GM10266 (cell line): Measurements from ENCODE around the gene ARHGAP40.

ENCODE experiments used
- DNase-seq: peaks from one replicate; pipeline ENCODE4 v3.0.0; 2012; ENCODE audit errors: extremely low spot score
- TF ChIP-seq, protein P1 (sequence below): IDR thresholded peaks from 2 replicates; pipeline ENCODE4 v1.5.1; 2012; ENCODE audit warnings: mild to moderate bottlenecking, low read depth; ENCODE audit not compliant: control insufficient read depth, insufficient read depth; ENCODE audit errors: missing control alignments

ARHGAP40 gene

GRCh38 chr20:38563802-38564431 lies 37.7 kb upstream of the ARHGAP40 start:
- no peak for DNase-seq
- TF ChIP-seq, protein P1, sequence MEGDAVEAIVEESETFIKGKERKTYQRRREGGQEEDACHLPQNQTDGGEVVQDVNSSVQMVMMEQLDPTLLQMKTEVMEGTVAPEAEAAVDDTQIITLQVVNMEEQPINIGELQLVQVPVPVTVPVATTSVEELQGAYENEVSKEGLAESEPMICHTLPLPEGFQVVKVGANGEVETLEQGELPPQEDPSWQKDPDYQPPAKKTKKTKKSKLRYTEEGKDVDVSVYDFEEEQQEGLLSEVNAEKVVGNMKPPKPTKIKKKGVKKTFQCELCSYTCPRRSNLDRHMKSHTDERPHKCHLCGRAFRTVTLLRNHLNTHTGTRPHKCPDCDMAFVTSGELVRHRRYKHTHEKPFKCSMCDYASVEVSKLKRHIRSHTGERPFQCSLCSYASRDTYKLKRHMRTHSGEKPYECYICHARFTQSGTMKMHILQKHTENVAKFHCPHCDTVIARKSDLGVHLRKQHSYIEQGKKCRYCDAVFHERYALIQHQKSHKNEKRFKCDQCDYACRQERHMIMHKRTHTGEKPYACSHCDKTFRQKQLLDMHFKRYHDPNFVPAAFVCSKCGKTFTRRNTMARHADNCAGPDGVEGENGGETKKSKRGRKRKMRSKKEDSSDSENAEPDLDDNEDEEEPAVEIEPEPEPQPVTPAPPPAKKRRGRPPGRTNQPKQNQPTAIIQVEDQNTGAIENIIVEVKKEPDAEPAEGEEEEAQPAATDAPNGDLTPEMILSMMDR = no peak

DNA sequence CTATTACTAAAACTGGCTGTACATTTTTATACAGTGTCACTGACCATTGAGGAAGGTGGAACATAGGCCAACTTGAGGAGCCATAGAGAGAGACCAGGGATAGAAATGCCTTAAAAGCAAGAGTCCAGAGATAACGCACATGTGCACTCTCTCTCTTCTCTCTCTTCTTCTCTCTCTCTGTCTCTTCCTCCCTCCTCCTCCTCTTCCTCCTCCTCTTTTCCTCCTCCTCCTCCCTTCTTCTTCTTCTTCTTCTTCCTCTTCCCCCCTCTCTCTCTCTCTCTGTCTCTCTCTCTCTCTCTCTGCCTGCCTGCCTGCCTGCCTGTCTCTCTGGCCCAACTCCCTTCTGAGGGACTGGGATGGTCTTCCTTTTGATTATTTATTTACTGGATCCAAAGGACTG lies 36.9 kb upstream of the ARHGAP40 start:
- TF ChIP-seq, protein P1 = no peak
- DNase-seq = no peak

DNA sequence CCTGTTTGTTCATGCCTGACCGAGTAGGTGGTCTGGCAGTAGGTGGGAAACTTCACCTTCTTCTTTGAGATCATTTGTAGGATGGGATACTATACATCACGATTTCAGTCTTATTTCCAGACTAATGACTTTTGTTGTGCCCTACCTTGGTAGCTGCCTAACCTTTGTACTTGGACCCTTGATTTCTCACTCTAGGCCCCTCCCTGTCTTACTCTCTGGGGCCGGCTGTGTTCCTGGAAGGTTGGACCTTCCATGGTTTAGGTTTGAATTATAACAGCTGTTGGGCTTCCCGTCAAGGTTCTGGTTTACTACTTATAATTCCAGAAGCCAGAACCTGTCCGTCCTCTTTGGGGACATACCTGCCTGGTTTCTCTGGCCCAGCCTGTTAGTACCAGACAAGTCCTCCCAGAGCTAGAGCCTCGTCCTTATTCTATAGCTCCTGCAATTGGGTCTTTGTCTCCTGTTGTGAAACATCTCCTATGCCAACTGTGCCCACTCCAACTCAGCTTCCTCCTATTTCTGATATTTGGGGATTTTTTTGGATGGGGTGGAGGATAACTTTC lies 35.5 kb upstream of the ARHGAP40 start:
- DNase-seq = no peak
- TF ChIP-seq, protein P1 = no peak

- no peak for DNase-seq
- TF ChIP-seq, protein P1 = no peak
These were observed 31.7 kb upstream of the ARHGAP40 start for GRCh38 chr20:38569747-38570525.

GRCh38 chr20:38573413-38573812 lies 28.2 kb upstream of the ARHGAP40 start:
- DNase-seq = no peak

DNA sequence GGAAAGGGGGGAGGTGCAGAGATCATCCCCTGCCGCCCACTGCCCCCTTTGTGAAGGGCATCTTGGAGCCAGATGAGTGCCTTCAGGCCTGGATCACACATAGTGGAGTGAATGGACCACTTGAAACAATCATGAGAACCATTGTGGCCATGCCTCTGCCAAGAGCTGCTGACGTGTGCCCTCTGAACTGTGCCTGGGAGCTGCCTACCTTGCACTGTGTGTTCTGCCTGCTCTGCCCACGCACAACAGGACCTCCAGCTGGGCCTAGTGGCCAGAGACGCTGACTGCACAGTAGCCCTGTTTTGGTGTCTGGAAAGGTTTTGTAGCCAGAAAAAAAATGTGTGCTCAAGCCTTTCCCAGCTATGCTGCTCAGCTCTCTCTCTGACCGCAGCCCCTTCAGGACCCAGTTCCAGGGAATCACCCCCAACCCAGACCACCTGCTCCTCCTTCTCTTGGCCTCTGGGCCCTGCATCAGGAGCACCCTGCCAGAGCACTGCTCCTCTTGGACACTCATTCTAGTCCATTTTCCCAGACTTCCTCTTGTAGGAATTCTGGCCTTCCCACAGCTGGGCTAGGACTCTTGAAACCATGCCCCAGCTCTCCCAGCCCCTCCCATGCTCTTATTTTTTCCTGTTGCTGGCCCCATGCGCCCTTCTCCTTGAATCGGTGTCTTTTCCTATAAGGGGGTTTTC lies 22.2 kb upstream of the ARHGAP40 start:
- TF ChIP-seq, protein P1 = no peak
- DNase-seq = no peak

More at GRCh38 chr20:38573413-38573812, 28.2 kb upstream of the ARHGAP40 start:
- TF ChIP-seq, protein P1 = no peak

- TF ChIP-seq, protein P1 = no peak
These were observed 21.7 kb upstream of the ARHGAP40 start for GRCh38 chr20:38579921-38580320.

More at GRCh38 chr20:38579921-38580320, 21.7 kb upstream of the ARHGAP40 start:
- DNase-seq = no peak
